LHCN-M2 (cell line): Measurements from ENCODE around the gene DRD4. TPM values are rescaled to one million over a fixed set of nuclear protein-coding genes. Genes with fewer than 3 reads are reported as not detected.

Experiments used
- DNase-seq: peaks from one replicate; pipeline ENCODE4 v3.0.0-alpha.2; 2012; ENCODE audit warnings: low read depth
- polyA plus RNA-seq: library from polyadenylated mRNA; unstranded; fragments of >200 nt; gene quantifications from one replicate; pipeline ENCODE4 v1.2.1, GENCODE V29; 2012; ENCODE audit warnings: missing spikeins
- total RNA-seq: library from RNA; depleted of rRNA; stranded (reverse); fragments of >200 nt; gene quantifications from 2 replicates; pipeline ENCODE4 v1.2.3, GENCODE V29; 2014; rRNA removed

Gene DRD4
- total RNA-seq: not detected in 2 replicates
- 0.16 TPM for polyA plus RNA-seq

GRCh38 chr11:636511-637332 is at the start of gene DRD4:
Gene DRD4, plus strand, starts transcription at chr11:637269. Its CDS starts 36 bp downstream, at chr11:637305.
- no peak for DNase-seq

DNA sequence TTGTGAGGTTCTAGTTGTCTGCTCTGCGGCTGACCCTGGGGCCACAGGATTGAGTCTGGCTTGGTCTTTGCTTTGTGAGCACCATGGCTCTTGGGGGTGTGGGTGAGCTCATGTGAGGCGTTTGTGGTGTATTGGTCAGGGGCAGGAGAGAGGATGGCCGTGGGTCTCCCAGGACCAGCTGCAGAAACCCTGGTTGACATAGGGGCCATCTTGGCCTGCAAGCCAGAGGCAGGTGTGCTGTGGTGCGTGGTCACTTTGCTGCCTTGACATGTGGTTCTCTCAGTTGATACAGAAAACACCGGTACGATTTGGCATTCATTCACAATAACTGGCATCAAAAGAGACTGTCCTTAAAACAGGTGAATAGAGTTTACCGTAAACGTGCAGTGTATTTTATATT is 49.5 kb upstream of the DRD4 start:
- DNase-seq: peak; percentile 37

- peak; percentile 76 for DNase-seq
Measured at GRCh38 chr11:587978-588380, 49.1 kb upstream of the DRD4 start.

- no peak for DNase-seq
Measured at GRCh38 chr11:589798-590197, 47.3 kb upstream of the DRD4 start.

DNA sequence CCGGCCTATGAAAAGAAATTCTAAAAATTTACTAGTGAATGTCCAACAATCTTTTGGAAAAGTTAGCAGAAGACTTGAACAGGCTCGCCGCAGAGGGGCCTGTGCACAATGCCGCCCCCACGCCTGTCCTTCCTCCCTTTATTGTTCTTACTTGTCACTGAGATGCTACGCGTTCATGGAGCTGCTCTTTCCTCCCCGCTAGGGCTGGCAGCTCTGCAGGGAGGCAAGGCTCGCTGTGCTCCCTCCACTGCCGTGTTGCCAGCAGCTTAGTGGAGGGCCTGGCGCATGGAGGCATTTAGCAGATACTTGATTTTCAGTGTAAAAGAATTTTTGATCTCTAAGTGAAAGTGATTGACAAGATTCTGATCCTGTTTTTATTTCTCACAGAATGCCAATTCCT is 46.1 kb upstream of the DRD4 start:
- DNase-seq: no peak

DNA sequence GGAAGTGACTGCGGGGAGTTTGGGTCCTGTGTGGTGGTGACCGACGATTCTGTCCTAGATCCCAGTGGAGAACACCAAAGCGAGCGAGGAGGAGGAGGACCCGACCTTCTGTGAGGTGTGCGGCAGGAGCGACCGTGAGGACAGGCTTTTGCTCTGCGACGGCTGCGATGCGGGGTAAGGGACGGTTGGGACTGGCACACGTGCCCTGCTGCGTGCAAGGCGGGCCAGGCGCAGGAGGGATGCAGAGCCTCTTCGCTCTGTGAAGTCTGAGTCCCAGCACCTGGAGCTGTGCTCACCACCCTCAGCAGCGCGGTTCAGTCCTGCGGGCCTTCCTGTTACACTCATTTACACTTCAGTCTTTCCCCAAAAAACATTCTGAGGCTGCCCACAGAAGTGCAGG is 44.6 kb upstream of the DRD4 start:
- no peak for DNase-seq

DNA sequence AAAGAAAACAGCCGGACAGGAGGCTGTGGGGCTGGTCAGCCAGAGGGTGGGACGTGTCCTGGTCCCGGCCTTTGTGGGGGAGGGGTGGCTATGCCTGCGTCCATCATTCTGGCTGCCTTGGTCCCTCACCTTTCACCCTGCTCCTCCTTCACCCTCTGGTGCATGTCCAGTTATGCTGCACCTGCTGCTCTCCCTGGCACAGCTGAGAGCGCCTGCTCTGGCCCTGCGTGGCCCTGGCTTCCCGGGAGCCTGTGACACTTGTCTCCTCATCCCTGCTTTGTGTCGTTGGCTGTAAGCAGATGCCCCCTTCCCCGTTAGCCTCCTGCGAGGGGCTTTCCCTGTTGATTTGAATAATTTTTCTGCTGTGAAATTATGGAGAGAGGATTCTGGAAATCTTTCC is 44.2 kb upstream of the DRD4 start:
- no peak for DNase-seq

GRCh38 chr11:593347-593746 is 43.7 kb upstream of the DRD4 start:
- no peak for DNase-seq

DNA sequence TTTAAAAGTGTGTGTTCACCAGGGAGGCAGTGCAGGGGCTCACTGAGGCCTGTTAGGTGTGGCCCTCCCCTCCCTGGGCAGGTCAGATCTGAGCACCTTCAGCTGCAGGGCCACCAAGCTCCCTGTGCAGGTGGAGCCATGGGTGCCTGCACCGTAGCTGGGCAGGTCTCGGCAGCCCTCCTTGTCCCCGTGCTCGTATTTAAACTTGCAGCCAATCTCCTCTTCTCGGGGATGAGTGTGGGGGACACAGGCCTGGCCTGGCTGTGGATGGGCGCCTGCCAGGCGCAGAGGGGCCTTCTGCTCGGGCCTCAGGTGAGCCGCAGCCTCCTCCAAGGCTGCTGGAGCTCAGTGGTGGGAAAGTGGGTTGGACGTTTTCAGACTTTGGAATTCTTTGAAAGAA is 41.7 kb upstream of the DRD4 start:
- no peak for DNase-seq

DNA sequence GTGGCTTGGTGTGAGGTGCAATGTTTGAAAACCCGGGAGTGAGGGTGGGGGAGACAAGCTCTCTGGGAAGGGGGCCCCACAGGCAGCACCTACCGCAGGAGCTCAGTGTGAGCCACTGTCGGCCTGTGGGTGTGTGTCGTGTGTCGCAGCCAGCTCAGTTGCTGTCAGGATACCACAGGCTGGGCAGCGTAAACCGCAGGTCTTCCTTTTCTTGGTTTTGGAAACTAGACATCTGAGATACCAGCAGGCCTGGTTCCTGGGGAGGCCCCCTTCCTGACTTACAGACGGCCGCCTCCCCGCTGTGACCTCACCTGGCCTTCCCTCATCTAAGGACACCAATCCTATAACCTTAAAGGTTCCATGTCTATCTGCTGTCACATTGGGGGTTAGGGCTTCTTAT is 40.7 kb upstream of the DRD4 start:
- DNase-seq: no peak

DNA sequence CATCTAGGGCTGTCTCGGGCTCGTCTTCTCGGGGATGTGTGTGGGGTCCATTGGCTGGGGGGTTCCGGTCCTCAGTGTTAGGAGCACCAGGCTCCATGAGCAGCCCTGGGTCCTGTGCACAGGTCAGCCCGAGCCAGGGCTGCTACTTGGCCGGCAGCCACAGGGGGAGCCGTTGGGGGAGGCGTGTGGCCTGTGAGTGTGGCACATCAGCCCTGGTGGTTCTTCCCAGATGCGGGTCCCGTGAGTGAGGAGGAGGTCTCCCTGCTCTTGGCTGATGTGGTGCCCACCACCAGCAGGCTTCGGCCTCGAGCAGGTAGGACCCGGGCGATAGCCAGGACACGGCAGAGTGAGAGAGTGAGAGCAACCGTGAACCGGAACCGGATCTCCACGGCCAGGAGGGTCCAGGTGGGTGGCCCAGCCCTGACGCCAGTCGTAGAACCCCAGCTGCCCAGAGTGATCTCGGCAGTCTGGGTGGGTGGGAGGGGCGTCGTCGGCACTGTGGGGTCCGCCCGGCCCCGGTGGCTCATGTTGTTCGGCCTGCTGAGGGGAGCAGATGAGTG is 39.8 kb upstream of the DRD4 start:
- DNase-seq: no peak

DNA sequence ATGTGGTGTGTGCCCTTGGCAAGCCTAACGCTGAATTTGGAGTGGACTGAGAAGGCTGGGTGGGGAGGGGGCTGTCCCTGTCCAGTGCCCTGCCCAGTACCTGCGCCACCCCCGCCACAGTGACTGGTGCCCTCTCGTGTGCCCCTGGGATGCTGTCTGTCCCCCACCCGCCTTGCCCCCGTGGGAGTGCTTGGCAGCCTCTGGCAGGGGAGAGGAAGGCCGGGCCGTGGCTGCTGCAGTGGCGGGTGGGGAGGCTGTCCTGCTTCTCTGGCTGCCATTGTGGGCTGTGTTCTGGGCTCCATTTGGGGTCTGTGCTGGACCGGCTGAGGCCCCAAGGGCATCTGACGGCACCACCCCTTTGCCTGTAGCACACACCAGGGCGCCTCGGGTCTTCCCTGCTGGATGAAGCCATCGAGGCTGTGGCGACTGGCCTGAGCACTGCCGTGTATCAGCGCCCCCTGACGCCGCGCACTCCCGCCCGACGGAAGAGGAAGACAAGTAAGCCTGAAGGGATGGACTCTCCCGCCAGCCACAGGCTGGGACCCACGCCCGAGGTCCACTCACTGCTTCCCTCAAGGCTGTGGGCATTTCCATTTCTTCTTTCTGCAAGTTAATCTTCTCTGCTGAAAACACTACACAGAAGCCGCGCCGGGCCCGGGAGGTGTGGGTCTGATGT is 38.9 kb upstream of the DRD4 start:
- no peak for DNase-seq

GRCh38 chr11:601573-602245 is 35.4 kb upstream of the DRD4 start:
- no peak for DNase-seq

GRCh38 chr11:603154-603553 is 33.9 kb upstream of the DRD4 start:
- DNase-seq: no peak

DNA sequence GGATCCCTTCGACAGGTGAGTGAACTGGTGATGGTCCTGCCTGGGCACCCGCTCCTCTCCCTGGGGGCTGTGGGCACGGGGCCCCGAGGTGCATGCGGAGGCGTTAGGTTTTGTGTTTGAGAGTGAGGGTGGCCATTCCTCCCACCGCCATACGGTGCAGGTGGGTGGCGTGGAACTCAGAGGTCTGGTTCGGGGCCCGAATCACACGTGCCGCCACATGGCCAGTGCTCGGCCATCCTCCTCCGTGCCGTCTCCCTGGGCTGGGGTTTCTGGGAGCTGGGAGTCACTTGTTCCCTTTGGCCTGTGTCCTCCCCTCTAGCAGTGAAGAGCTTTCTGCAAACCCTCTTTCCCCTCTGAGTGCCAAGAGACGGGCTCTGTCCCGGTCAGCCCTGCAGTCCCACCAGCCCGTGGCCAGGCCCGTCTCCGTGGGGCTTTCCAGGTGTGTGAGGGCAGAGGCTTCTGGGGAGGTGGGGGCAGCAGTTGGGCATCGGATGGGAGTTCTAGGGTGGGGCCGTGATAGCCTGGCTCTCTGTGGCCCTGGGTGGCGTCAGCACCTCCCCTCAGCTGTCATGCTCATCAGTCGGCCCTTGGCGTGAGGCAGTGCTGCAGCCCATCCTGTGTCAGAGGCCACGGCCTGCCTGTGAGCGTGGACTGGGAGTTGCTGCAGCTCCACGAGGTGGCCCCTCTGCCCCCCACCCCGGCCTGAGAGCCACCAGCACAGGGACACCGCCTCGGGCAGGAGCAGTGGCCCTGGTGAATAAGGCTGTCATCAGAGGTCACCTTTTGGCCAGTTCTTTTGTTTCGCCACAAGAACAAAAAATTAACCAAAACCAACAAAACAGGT is 31.6 kb upstream of the DRD4 start:
- no peak for DNase-seq

GRCh38 chr11:606245-606644 is 30.8 kb upstream of the DRD4 start:
- no peak for DNase-seq

DNA sequence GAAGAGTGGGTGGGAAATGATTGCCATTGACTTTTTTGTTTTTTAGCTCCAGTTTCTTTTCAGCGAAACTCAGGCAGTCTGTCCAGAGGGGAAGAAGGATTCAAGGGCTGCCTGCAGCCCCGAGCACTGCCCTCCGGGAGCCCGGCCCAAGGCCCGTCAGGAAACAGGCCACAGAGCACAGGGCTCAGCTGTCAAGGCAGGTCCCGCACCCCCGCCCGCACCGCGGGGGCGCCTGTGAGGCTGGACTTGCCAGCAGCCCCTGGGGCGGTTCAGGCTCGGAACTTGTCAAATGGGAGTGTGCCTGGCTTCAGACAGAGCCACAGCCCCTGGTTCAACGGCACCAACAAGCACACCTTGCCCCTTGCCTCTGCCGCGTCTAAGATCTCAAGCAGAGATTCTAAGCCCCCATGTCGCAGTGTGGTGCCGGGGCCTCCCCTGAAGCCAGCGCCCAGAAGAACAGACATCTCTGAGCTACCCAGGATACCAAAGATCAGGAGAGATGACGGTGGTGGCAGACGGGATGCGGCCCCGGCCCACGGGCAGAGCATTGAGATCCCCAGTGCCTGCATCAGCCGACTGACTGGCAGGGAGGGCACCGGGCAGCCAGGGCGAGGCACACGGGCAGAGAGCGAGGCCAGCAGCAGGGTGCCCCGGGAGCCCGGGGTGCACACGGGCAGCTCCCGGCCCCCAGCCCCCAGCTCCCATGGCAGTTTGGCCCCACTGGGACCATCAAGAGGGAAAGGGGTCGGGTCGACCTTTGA is 29.9 kb upstream of the DRD4 start:
- no peak for DNase-seq

DNA sequence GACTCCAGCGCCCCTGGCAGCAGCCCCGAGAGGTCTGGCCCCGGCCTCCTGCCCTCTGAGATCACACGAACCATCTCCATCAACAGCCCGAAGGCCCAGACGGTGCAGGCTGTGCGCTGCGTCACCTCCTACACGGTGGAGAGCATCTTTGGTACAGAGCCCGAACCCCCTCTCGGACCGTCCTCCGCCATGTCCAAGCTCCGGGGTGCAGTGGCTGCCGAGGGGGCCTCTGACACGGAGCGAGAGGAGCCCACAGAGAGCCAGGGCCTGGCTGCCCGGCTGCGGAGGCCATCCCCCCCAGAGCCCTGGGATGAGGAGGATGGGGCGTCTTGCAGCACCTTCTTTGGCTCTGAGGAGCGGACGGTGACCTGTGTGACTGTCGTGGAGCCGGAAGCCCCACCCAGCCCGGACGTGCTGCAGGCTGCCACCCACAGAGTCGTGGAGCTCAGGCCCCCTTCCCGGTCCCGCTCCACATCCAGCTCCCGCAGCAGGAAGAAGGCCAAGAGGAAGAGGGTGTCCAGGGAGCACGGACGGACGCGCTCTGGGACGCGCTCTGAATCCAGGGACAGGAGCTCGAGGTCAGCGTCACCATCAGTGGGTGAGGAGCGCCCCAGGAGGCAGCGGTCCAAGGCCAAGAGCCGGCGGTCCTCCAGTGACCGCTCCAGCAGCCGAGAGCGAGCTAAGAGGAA is 29.0 kb upstream of the DRD4 start:
- no peak for DNase-seq

DNA sequence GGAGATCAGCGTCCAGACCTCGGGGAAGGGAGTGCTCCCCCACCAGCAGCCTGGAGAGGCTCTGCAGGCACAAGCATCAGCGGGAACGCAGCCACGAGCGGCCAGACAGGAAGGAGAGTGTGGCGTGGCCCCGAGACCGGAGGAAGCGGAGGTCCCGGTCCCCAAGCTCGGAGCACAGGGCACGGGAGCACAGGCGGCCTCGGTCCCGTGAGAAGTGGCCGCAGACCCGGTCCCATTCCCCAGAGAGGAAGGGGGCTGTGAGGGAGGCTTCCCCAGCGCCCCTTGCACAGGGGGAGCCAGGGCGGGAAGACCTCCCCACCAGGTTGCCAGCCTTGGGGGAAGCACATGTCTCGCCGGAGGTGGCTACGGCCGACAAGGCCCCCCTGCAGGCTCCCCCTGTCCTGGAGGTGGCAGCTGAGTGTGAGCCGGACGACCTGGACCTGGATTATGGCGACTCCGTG is 28.2 kb upstream of the DRD4 start:
- no peak for DNase-seq

DNA sequence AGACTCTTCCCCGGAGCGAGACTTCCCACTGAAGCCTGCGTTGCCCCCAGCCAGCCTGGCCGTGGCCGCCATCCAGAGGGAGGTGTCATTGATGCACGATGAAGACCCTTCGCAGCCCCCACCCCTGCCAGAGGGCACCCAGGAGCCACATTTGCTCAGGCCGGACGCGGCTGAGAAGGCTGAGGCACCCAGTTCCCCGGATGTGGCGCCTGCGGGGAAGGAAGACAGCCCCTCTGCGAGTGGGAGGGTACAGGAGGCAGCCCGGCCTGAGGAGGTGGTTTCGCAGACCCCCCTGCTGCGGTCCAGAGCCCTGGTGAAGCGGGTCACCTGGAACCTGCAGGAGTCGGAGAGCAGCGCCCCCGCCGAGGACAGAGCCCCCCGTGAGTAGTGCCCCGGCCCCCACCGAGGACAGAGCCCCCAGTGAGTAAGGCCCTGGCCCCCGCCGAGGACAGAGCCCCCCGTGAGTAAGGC is 27.7 kb upstream of the DRD4 start:
- no peak for DNase-seq
